Stimulated activated CD8-positive, alpha-beta memory T cell treated with anti-CD3 and anti-CD28 coated beads, Interleukin-4, amount 100 ng/mL, for 24 hours (primary cell): Measurements from ENCODE around the gene TRPC1.
"Not testable (repeated sequence)": the region's sequence is repeated elsewhere in the genome, so short reads cannot be mapped to it uniquely, and the experiment has no call there.

Source experiments
- DNase-seq: peaks from one replicate; pipeline ENCODE4 v3.0.0-alpha.2; 2020; ENCODE audit warnings: low read depth

Gene TRPC1

GRCh38 chr3:142723968-142724681 lies at the start of gene TRPC1:
Gene TRPC1 (plus strand): TSS chr3:142724034. CDS start chr3:142724560, 526 bp downstream.
- peak; percentile 58 for DNase-seq

- no peak for DNase-seq
Measured at GRCh38 chr3:142676151-142676550, 47.7 kb upstream of the TRPC1 start.

- no peak for DNase-seq
Measured at GRCh38 chr3:142680710-142681109, 43.1 kb upstream of the TRPC1 start.

- DNase-seq, result no peak
Measured at GRCh38 chr3:142690613-142691012, 33.2 kb upstream of the TRPC1 start.

GRCh38 chr3:142691527-142691926 lies 32.3 kb upstream of the TRPC1 start:
- no peak for DNase-seq

- DNase-seq, result no peak
Measured at GRCh38 chr3:142693136-142693853, 30.5 kb upstream of the TRPC1 start.

GRCh38 chr3:142694225-142694624 lies 29.6 kb upstream of the TRPC1 start:
- DNase-seq, result no peak

- no peak for DNase-seq
Measured at GRCh38 chr3:142705198-142705597, 18.6 kb upstream of the TRPC1 start.

GRCh38 chr3:142706321-142707127 lies 17.3 kb upstream of the TRPC1 start:
- no peak for DNase-seq

GRCh38 chr3:142709207-142709606 lies 14.6 kb upstream of the TRPC1 start:
- no peak for DNase-seq

GRCh38 chr3:142714882-142715281 lies 9.0 kb upstream of the TRPC1 start:
- DNase-seq, result not testable (repeated sequence)

- no peak for DNase-seq
Measured at GRCh38 chr3:142716102-142716501, 7.7 kb upstream of the TRPC1 start.

GRCh38 chr3:142723665-142723967 lies 218 bp upstream of the TRPC1 start:
- DNase-seq, result no peak

- no peak for DNase-seq
Measured at GRCh38 chr3:142724682-142725356, 985 bp downstream of the TRPC1 start.

GRCh38 chr3:142725357-142725739 lies 1.5 kb downstream of the TRPC1 start:
- DNase-seq, result no peak

- no peak for DNase-seq
Measured at GRCh38 chr3:142726017-142726416, 2.2 kb downstream of the TRPC1 start.

- no peak for DNase-seq
Measured at GRCh38 chr3:142732066-142732465, 8.2 kb downstream of the TRPC1 start.

GRCh38 chr3:142734834-142735233 lies 11.0 kb downstream of the TRPC1 start:
- DNase-seq, result no peak

GRCh38 chr3:142735462-142735861 lies 11.6 kb downstream of the TRPC1 start:
- no peak for DNase-seq

GRCh38 chr3:142738396-142738795 lies 14.6 kb downstream of the TRPC1 start:
- DNase-seq, result no peak

- DNase-seq, result no peak
Measured at GRCh38 chr3:142746646-142747045, 22.8 kb downstream of the TRPC1 start.

- not testable (repeated sequence) for DNase-seq
Measured at GRCh38 chr3:142750531-142750930, 26.7 kb downstream of the TRPC1 start.
